Measurements from ENCODE around the gene EIF4G3.

GRCh38 chr1:20964540-20965484 is 211.9 kb downstream of the EIF4G3 start:
- TF ChIP-seq POLR2A (IDR thresholded peaks at IDR 0.05) (no peak), CTCF (IDR thresholded peaks at IDR 0.05) (no peak)
